Prostate gland (tissue), 2 donors: ENCODE data around the gene BRCA1. TPM values are rescaled to one million over a fixed set of nuclear protein-coding genes. Genes with fewer than 3 reads are reported as not detected.

Experiments
- DNase-seq: peaks from one replicate; pipeline ENCODE4 v3.0.0-alpha.2; 2019; ENCODE audit warnings: low spot score
- H3K27ac ChIP-seq, 2 donors: fragments of 200-600 bp; sonication (generic); 2 replicates each; pipeline ENCODE4 v1.5.1; 2017 to 2019
- H3K27me3 ChIP-seq: fragments of 200-600 bp; sonication (generic); replicated peaks from 2 replicates; pipeline ENCODE4 v1.5.1; 2019; ENCODE audit not compliant: insufficient read depth
- H3K36me3 ChIP-seq, 2 donors: fragments of 200-600 bp; sonication (generic); 1 replicate in 1 of 2; 2 replicates in 1 of 2; pipeline versions ENCODE4 v1.5.1 to v1.8.1; 2017 to 2019
- H3K4me1 ChIP-seq: fragments of 200-600 bp; sonication (generic); replicated peaks from 2 replicates; pipeline ENCODE4 v1.5.1; 2019
- H3K4me3 ChIP-seq, 2 donors: fragments of 200-600 bp; sonication (generic); 2 replicates each; pipeline ENCODE4 v1.5.1; 2017 to 2019
- H3K9me3 ChIP-seq: fragments of 200-600 bp; sonication (generic); 2 replicates; pipeline ENCODE4 v1.5.1; 2017
- POLR2A ChIP-seq: fragments of 450-650 bp; IDR thresholded peaks from one replicate; pipeline ENCODE4 v1.6.1; 2016; ENCODE audit warnings: antibody characterized with exemption, mild to moderate bottlenecking
- POLR2AphosphoS5 ChIP-seq: sonication (generic); formaldehyde crosslinking; IDR thresholded peaks from one replicate; pipeline ENCODE4 v1.6.1; 2017; ENCODE audit warnings: antibody characterized with exemption
- WGBS: methylation state at CpG from one replicate; pipeline ENCODE4 v1.1.5; 2018; 5-methylcytosine and 5-hydroxymethylcytosine counted together
- intact Hi-C: fragments of 100-400 bp; cut with DNase I; formaldehyde crosslinking; loops from one replicate; pipeline ENCODE4 v1.14.2; 2022
- small RNA-seq, 2 donors: library from RNA; depleted of rRNA; stranded (forward); fragments of <200 nt; gene quantifications; one replicate each; pipeline ENCODE3, GENCODE V24; 2016
- total RNA-seq, 2 donors: library from RNA; depleted of rRNA; stranded (reverse); fragments of >200 nt; gene quantifications; one replicate each; pipeline ENCODE4 v1.1.0, GENCODE V29; 2016
- TF ChIP-seq, protein P1 (sequence below), 4 experiments: fragments of 200-600 bp in 2 of 4; fragments of 450-650 bp in 2 of 4; sonication (generic) in 2 of 4; IDR thresholded peaks; 1 replicate in 3 of 4; 2 replicates in 1 of 4; pipeline ENCODE4 v1.5.1; 2016 to 2019; ENCODE audit warnings: antibody characterized with exemption in 4 of 4, mild to moderate bottlenecking in 2 of 4, moderate library complexity in 2 of 4

BRCA1 gene
- total RNA-seq, 2 donors from 2014 or later = 9.1 to 12.8 TPM

DNA sequence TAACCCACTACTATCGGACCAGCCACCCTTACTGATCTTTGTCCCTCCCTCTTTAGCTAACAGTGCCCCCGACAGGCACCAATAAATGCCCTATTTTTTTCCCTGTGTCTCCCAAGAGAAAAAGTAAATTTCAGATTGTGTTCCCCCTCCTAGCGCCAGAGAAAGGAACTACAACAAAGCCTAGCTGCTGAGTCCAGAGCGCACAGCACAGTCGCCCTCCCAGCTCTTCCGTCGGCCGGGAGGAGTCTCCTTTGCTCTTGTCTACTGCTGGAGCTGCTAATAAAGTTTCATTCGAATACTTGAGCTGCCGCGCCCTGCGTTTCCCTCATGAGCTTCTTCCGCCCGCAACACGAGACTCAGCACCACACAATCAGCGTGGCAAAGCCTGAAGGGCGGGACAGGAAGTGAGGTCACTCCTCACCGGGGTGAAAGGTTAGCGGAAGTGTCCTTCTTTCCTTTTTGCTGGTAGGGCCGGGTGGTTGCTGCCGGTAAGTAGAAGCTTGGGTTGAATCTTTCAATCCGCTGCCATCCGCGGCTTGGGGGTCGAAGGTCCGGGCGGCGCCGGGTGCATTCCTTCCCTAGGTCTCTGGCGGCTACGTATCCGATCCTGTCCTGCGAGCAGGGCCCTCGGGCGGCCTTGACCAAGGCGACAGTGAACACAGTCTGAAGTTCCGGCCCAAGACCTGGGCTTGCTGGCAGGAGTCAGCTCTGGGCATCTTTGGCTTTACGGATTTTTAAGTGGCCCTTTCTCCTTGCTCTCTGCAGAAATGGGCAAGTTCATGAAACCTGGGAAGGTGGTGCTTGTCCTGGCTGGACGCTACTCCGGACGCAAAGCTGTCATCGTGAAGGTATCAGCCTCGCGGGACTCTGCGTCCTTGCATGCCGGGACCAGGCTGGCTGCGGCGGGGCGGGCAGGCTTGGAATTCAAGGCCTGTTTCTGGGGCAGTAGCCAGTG lies 126.9 kb downstream of the BRCA1 start, which contains the start of gene RPL27:
Gene RPL27, plus strand, starts transcription at position 436 of the 955 bp plus-strand sequence. Its CDS starts 332 bp downstream, at position 768.
- under 1% methylated on average over 49 of the region's 49 CpGs for WGBS

DNA sequence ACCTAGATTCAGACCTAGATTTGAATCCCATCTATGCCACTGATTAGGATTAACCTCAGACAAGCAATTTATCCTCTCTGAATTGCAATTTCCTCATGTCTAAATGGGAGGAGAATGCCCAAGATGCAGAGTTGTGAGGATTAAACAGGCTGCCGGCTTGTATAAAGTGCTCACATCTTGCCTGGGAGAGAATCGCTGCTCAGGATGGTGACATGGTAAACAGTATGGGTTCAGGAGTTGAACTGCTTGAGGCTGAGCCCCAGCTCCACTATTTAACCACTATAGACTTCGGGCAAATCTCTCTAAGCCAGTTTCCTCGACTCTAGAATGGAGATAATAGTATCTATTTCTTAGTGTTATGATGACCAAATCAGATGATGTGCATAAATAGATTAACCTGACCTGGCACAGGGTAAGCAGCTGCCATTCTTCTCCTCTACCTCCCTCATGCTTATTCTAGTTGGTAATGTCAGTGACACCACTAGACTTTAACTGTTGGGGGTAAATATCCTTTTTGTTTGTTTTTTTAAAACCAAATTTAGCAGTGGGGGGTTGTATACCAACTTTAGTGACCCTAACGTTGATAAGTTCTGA lies 127.7 kb downstream of the BRCA1 start:
- WGBS = 21% methylated on average over 5 of the region's 5 CpGs

More for the DNA sequence above, 126.9 kb downstream of the BRCA1 start, which contains the start of gene RPL27:
- DNase-seq = peak; percentile 99
- no peaks in the 10 kb centered on the region for H3K4me1 ChIP-seq
- H3K9me3 ChIP-seq = no peaks in the 10 kb centered on the region
- H3K27me3 ChIP-seq = no peaks in the 10 kb centered on the region
- intact Hi-C loops = loop anchor here (2.0 to 5.0 kb wide), 2 partner anchors 17 to 151 kb away; partner anchors contain the start of genes PTGES3L and RUNDC1
- H3K4me3 ChIP-seq = peak within 1 kb of the TSS; percentile 56 to 66
- TF ChIP-seq, protein P1, sequence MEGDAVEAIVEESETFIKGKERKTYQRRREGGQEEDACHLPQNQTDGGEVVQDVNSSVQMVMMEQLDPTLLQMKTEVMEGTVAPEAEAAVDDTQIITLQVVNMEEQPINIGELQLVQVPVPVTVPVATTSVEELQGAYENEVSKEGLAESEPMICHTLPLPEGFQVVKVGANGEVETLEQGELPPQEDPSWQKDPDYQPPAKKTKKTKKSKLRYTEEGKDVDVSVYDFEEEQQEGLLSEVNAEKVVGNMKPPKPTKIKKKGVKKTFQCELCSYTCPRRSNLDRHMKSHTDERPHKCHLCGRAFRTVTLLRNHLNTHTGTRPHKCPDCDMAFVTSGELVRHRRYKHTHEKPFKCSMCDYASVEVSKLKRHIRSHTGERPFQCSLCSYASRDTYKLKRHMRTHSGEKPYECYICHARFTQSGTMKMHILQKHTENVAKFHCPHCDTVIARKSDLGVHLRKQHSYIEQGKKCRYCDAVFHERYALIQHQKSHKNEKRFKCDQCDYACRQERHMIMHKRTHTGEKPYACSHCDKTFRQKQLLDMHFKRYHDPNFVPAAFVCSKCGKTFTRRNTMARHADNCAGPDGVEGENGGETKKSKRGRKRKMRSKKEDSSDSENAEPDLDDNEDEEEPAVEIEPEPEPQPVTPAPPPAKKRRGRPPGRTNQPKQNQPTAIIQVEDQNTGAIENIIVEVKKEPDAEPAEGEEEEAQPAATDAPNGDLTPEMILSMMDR (IDR thresholded peaks at IDR 0.05) = peak; percentile 80 to 99 (median 94)
- peak; percentile 100 for TF ChIP-seq POLR2AphosphoS5
- peak; percentile 82 for TF ChIP-seq POLR2A
- peaks cover 0 to 12% of the 10 kb centered on the region in 2 donors for H3K36me3 ChIP-seq
- H3K27ac ChIP-seq = peak within 1 kb of the TSS; percentile 78 to 81

More for the DNA sequence above, 127.7 kb downstream of the BRCA1 start:
- Histone ChIP-seq H3K9me3 (no peaks in the 10 kb centered on the region), H3K27me3 (no peaks in the 10 kb centered on the region), H3K4me1 (no peaks in the 10 kb centered on the region), H3K36me3 (peaks cover 0 to 5% of the 10 kb centered on the region in 2 donors), H3K27ac (peak overlapping the region; percentile 72 to 81), H3K4me3 (no peak overlapping the region)
- TF ChIP-seq POLR2AphosphoS5 (no peak), POLR2A (no peak)
- TF ChIP-seq, protein P1 (IDR thresholded peaks at IDR 0.05) = no peak
- intact Hi-C loops = loop anchor here (5.0 kb wide), 1 partner anchor 150 kb away; no protein-coding TSS in a partner anchor
- no peak for DNase-seq

Small RNAs within 50 kb of the gene (small RNA-seq; reads per million reads assigned to genes)
- gene AC060780.2 (0 reads per million in 2 donors), gene AC060780.3 (0 reads per million in 2 donors), gene AC135721.1 (0 reads per million in 2 donors)

Other genes with a start within 250 kb of the BRCA1 start
- not detected for gene G6PC1, start 224.6 kb downstream of the BRCA1 start, total RNA-seq
- gene AARSD1, start 160.9 kb downstream of the BRCA1 start, total RNA-seq = 10 to 100 TPM; 34.2 to 48.4 TPM
- 1 to 10 TPM; 3.4 to 3.9 TPM for gene PTGES3L, start 145.3 kb downstream of the BRCA1 start, total RNA-seq
- gene RUNDC1, start 144.8 kb downstream of the BRCA1 start, total RNA-seq = 10 to 100 TPM; 26.7 to 28.5 TPM
- 1,000 to 10,000 TPM in 1 of 2 donors, 100 to 1,000 TPM in 1; 571 to 1,082 TPM for gene RPL27, start 126.9 kb downstream of the BRCA1 start, total RNA-seq
- gene IFI35, start 118.6 kb downstream of the BRCA1 start, total RNA-seq = 10 to 100 TPM; 35.6 to 40.1 TPM
- gene VAT1, start 103.0 kb downstream of the BRCA1 start, total RNA-seq = 100 to 1,000 TPM in 1 of 2 donors, 10 to 100 TPM in 1; 89.1 to 255 TPM
- gene RND2, start 100.1 kb downstream of the BRCA1 start, total RNA-seq = 1 to 10 TPM; 1.6 to 4.3 TPM
- 100 to 1,000 TPM; 120 to 156 TPM for gene NBR1, start 45.9 kb upstream of the BRCA1 start, total RNA-seq
- 1 to 10 TPM; 2.6 to 8.0 TPM for gene TMEM106A, start 86.5 kb upstream of the BRCA1 start, total RNA-seq
- 1 to 10 TPM in 1 of 2 donors, not detected in 1; 2.7 TPM for gene CCDC200, start 103.3 kb upstream of the BRCA1 start, total RNA-seq
- gene RNU2-1, start 108.6 kb upstream of the BRCA1 start, total RNA-seq = not detected